HG03521 (cell line): Measurements from ENCODE around the gene SSH2.
A peak's percentile ranks its signal among the peaks of the same experiment; 100 is the strongest.
"Not testable (repeated sequence)": the region's sequence is repeated elsewhere in the genome, so short reads cannot be mapped to it uniquely, and the experiment has no call there.

ENCODE experiments used
- ATAC-seq: cut with Tn5 transposase; IDR thresholded peaks from one replicate; pipeline ENCODE4 v1.9.1; 2021; ENCODE audit warnings: mild to moderate bottlenecking, moderate library complexity; ENCODE audit not compliant: unreplicated experiment

Gene SSH2

GRCh38 chr17:29779812-29780190, 150.2 kb downstream of the SSH2 start:
- not testable (repeated sequence) for ATAC-seq

GRCh38 chr17:29778956-29779811, 150.8 kb downstream of the SSH2 start:
- no peak for ATAC-seq

GRCh38 chr17:29777663-29778062, 152.4 kb downstream of the SSH2 start:
- no peak for ATAC-seq

- ATAC-seq = no peak
Observed at GRCh38 chr17:29776026-29776425, 154.0 kb downstream of the SSH2 start.

- no peak for ATAC-seq
Observed at GRCh38 chr17:29772981-29773380, 157.0 kb downstream of the SSH2 start.

GRCh38 chr17:29771546-29771945, 158.5 kb downstream of the SSH2 start:
- no peak for ATAC-seq

GRCh38 chr17:29769225-29769624, 160.8 kb downstream of the SSH2 start:
- ATAC-seq = no peak

GRCh38 chr17:29766796-29767327, 163.2 kb downstream of the SSH2 start:
- no peak for ATAC-seq

GRCh38 chr17:29764748-29765147, 165.3 kb downstream of the SSH2 start:
- no peak for ATAC-seq

- ATAC-seq = no peak
Observed at GRCh38 chr17:29764217-29764616, 165.8 kb downstream of the SSH2 start.

- no peak for ATAC-seq
Observed at GRCh38 chr17:29763273-29763672, 166.8 kb downstream of the SSH2 start.

- peak; percentile 82 for ATAC-seq
Observed at GRCh38 chr17:29761040-29761761, 168.8 kb downstream of the SSH2 start.

GRCh38 chr17:29760279-29761039, 169.6 kb downstream of the SSH2 start:
- peak; percentile 31 for ATAC-seq

- no peak for ATAC-seq
Observed at GRCh38 chr17:29758255-29758654, 171.8 kb downstream of the SSH2 start.

- no peak for ATAC-seq
Observed at GRCh38 chr17:29757788-29758187, 172.2 kb downstream of the SSH2 start.

- ATAC-seq = no peak
Observed at GRCh38 chr17:29753845-29754439, 176.1 kb downstream of the SSH2 start.

GRCh38 chr17:29749045-29749825, 180.8 kb downstream of the SSH2 start:
- ATAC-seq = no peak

- no peak for ATAC-seq
Observed at GRCh38 chr17:29748400-29748799, 181.6 kb downstream of the SSH2 start.

- ATAC-seq = no peak
Observed at GRCh38 chr17:29747660-29748059, 182.4 kb downstream of the SSH2 start.

GRCh38 chr17:29746669-29747068, 183.4 kb downstream of the SSH2 start:
- no peak for ATAC-seq
